GM21390 (cell line): Measurements from ENCODE around the gene GSN.

Experiments used
- ATAC-seq: cut with Tn5 transposase; IDR thresholded peaks from one replicate; pipeline ENCODE4 v1.9.1; 2021; ENCODE audit not compliant: unreplicated experiment

Gene GSN

DNA sequence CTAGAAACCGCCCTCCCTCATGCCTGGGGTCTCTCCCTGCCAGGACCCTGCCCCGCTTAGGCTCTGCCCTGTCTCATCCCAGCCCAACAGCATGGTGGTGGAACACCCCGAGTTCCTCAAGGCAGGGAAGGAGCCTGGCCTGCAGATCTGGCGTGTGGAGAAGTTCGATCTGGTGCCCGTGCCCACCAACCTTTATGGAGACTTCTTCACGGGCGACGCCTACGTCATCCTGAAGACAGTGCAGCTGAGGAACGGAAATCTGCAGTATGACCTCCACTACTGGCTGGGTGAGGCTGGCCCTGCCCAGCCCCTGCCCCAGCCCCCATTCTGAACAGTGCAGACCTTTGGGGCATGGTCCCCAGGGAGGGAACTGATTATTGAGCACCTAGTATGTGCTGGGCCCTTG lies 33.9 kb downstream of the GSN start:
- ATAC-seq = no peak

DNA sequence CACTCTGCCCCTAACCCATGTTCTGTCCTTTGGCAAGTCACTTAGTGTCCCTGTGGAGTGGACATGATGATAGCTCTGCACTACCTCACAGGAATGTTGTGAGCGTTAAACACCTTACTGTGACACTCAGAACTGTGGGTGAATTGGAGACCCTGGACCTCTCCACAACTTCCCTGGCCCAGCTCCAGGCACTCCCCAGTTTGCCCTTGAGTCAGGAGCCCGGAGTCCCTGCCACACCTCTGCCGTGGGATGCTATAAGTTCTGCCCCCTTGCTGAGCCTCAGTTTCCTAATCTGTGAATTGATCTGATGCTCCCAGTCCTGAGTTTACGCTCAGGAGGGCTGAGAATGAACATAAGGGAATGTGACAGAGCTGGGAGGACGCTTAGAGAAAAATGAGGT lies 34.4 kb downstream of the GSN start:
- ATAC-seq = no peak

GRCh38 chr9:121302786-121303185 lies 34.8 kb downstream of the GSN start:
- no peak for ATAC-seq

DNA sequence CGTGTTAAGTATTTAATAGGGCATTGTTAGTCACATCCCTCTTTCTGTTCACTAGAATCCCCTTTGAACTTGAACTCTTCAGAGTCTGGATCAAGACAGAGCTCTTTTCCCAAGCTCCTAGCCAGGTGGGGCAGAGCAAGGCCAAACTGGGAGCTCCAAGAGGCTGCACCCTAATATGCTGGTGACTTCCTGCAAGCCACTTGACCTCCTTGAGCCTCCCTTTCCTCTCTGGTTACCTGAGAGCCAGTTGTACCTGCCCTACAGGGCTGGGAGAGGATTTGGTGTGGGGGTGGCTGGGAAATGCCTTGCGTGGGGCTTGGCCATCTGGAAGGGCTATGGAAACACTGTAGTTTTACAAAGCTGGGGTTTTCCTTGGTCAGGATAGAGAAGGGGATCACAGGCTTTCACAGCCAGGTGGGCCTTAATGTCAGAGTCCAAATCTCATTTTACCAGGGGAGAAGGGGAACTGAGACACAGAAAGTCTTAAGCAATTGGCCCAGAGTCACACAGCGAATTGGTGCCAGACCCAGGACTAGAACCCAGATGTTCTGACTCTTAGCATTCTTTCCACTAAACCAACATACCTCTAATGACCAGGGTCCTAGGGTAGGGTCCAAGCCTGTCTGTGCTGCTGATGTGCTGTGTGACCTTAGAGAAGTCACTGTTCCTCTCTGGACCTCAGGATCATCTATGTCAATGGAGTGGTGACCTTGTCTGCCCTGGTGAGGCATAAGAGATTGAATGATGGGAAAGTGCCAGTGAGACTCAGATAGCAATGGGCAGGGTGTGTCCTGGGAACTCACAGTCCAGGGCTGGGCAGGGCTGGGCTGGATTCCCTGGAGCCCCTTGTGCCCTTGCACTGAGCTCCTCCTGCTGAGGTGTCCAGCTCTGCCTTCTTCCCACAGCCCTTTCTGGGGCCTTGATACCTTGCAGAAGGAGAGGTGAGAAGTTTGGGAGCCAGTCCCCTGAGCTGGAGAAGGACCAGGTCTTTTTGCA lies 35.8 kb downstream of the GSN start:
- no peak for ATAC-seq

GRCh38 chr9:121304707-121305106 lies 36.7 kb downstream of the GSN start:
- ATAC-seq = no peak

GRCh38 chr9:121305269-121305994 lies 37.5 kb downstream of the GSN start:
- ATAC-seq = no peak

DNA sequence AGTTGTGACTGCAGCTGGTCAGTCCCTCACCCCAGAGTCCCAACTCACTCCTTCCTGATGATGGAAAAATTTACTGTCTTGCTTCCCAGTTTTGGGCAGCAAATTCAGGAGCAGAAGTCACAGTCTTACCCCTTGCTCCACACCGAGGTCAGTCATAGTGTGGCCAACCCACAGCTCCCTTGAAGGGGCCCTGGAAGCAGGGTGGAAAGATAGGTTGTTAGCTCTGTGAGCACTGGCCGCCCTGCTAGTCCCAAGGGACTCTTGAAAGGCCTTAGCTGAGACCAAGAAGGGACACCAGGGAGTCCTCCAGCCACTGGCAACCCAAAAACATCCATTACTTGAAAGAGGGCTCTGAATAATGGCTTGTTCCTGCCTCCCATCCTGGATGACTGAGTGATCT lies 40.0 kb downstream of the GSN start:
- ATAC-seq = no peak

- ATAC-seq = no peak
These were observed 40.8 kb downstream of the GSN start for GRCh38 chr9:121308765-121309164.

- ATAC-seq = no peak
These were observed 41.2 kb downstream of the GSN start for GRCh38 chr9:121309171-121309570.

GRCh38 chr9:121309833-121310425 lies 42.0 kb downstream of the GSN start:
- no peak for ATAC-seq

DNA sequence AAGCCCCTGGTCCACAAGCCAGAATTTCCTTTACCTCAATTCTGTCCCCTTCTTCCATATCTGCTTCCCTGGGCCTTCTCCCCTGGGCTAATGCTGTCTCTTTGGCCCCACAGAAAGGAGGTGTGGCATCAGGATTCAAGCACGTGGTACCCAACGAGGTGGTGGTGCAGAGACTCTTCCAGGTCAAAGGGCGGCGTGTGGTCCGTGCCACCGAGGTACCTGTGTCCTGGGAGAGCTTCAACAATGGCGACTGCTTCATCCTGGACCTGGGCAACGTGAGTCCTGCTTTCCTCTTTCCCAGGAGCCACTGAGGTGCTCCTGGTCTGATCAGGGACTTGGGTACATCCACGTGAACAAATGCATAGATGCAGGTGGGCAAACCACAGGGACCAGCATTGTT lies 42.6 kb downstream of the GSN start:
- ATAC-seq = no peak

DNA sequence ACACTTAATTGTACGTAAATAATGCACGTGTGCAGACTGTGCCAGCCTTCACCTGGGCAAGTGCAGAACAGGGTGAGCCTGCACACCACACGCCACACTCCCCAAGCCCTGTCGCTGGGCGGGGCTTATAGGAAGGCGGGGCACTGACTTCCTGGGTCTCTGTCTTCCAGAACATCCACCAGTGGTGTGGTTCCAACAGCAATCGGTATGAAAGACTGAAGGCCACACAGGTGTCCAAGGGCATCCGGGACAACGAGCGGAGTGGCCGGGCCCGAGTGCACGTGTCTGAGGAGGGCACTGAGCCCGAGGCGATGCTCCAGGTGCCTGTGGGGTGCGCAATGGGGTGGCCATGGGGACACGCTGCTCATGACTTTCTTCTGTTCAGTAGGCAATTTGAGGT lies 44.2 kb downstream of the GSN start:
- no peak for ATAC-seq

DNA sequence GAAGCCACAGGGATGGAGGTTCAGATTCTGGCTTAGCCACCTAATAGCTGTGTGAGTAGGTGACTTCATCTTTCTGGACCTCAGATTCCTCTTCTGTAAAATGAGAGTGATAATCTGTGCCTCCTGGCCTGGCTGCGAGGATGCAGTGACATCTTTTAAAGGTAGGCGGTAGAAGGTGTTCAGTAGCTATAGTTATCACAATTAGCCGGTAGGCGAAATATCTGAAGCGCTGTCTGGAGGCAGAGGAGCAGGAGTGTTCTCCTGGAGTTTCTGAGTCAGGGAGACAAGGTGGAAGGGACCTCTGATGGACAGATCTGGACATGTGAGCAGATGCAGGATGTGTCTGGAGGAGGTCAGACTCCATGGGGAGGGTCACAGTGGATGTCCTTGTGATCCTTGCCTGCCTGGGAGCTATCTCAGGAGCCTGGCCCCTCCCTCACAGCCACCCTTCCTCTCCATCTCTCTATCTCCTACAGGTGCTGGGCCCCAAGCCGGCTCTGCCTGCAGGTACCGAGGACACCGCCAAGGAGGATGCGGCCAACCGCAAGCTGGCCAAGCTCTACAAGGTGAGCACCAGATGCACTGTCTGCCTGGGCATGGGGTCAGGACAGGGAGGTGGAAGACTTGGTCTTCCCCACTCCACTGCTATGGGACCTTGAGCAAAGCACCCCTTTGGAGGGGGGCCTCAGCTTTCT lies 45.6 kb downstream of the GSN start:
- no peak for ATAC-seq

GRCh38 chr9:121316378-121316777 lies 48.4 kb downstream of the GSN start:
- ATAC-seq = no peak

GRCh38 chr9:121316852-121317373 lies 49.0 kb downstream of the GSN start:
- no peak for ATAC-seq

- no peak for ATAC-seq
These were observed 50.0 kb downstream of the GSN start for GRCh38 chr9:121317737-121318630.

DNA sequence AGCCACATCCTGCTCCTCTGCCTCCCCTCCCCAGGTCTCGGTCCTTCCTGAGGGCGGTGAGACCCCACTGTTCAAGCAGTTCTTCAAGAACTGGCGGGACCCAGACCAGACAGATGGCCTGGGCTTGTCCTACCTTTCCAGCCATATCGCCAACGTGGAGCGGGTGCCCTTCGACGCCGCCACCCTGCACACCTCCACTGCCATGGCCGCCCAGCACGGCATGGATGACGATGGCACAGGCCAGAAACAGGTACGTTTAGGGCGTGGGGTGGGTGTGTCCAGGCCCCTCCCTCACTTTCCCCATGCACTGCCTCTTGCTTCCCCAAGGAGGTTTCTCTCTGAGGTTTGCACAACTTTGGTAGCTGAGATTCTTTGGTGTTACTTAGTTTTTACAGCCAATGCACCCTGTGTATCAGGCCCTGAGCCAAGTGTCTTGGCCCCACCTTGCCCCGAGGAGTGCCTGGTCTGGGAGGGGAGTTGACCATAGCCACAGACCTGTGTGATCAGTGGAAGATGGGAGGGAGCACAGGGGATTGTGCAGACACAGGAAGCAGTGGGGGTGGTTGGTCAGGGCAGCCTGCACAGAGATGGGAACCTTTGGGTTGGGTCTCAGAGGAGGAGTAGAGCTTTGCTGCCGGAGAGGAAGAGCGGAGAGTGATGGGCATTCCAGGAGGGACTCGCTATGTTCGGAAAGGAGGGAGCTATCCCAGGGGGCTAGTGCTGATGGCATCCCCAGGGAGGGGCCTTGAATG lies 50.8 kb downstream of the GSN start:
- ATAC-seq = no peak

DNA sequence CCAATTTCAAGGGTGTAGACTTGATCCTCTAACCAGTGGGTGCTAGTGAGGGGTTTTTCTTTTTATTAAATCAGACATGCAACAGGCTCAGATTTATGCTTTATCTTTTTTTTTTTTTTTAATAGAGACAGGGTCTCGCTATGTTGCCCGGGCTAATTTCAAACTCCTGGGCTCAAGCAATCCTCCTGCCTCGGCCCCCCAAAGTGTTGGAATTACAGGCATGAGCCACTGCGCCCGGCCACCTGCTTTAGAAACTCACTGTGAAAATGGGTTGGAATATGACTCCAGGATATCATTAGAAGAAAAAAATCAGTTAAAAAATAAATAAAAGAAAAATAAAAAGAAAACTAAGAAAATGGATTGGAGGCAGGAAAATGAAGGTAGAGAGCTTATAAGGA lies 51.4 kb downstream of the GSN start:
- no peak for ATAC-seq

DNA sequence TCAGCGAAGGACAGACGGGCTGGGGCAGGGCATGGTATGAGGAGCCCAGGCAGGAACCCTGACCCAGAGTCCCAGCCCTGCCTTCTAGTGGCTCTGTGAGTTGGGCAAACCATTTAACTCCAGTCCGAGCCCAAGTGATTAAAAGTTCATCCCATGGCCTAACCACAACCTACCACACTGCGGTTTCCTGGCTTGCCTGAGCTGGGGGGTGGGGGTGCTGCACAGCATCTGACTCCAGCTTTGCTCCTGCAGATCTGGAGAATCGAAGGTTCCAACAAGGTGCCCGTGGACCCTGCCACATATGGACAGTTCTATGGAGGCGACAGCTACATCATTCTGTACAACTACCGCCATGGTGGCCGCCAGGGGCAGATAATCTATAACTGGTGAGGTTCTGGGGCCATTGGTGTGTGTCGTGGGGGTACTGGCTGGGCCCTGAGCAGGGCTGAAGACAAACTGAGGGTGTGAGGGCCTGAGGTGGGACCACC lies 53.1 kb downstream of the GSN start:
- ATAC-seq = no peak
